K562 (cell line): ENCODE results near the gene LRRC74B. TPM values are rescaled to one million over a fixed set of nuclear protein-coding genes. Genes with fewer than 3 reads are reported as not detected.

ENCODE experiments used
- ATAC-seq: fragments of 200-7000 bp; cut with Tn5 transposase; 3 replicates; pipeline ENCODE4 v1.9.1; 2020; ENCODE audit warnings: moderate library complexity
- BruUV-seq: library from RNA; stranded (reverse); fragments of 400-500 nt; replicated peaks from 2 replicates; lab custom pipeline; 2021; lab: Mats Ljungman, UMichigan
- CTCF ChIA-PET: fragments of 300-600 bp; formaldehyde crosslinking; extraction: SDS; loops from one replicate; lab custom pipeline; 2021; ENCODE audit warnings: low intra/inter-chr PET ratio; lab: Yijun Ruan, JAX
- POLR2A ChIA-PET: fragments of 300-600, 350-650 bp; sonication (Branson Sonifier 250); formaldehyde crosslinking; extraction: SDS; loops from one replicate; lab custom pipeline; 2021; ENCODE audit warnings: antibody characterized with exemption, inconsistent platforms; lab: Yijun Ruan, JAX
- DNase-seq, 4 experiments: peaks; one replicate each; pipeline versions ENCODE4 v3.0.0 to v3.0.0-alpha.2; 2011 to 2018; ENCODE audit warnings: low spot score in 3 of 4, mixed read lengths in 3 of 4; ENCODE audit errors: extremely low read depth in 1 of 4
- FAIRE-seq: peaks from 2 replicates; lab custom pipeline; 2011; peaks lifted over from hg19 to GRCh38; lab: Jason Lieb, UNC
- H2AFZ ChIP-seq: 2 replicates; pipeline ENCODE4 v1.6.0; 2011; ENCODE audit warnings: low read depth, low read length, control low read depth, inconsistent platforms
- H3K27ac ChIP-seq: fragments of 200-600 bp; 3 replicates; pipeline ENCODE4 v1.8.0; 2011; ENCODE audit warnings: low read depth, mild to moderate bottlenecking, control low read depth, inconsistent platforms, low read length, moderate library complexity, mixed read lengths; ENCODE audit errors: extremely low read depth
- H3K27me3 ChIP-seq, 2 experiments: fragments of 300-600 bp in 1 of 2; 2 replicates in 1 of 2; 3 replicates in 1 of 2; pipeline versions ENCODE4 v1.6.0 to v1.8.0; 2011; ENCODE audit warnings: inconsistent platforms in 2 of 2, low read length in 2 of 2, mild to moderate bottlenecking in 1 of 2, mixed read lengths in 1 of 2, moderate library complexity in 1 of 2; ENCODE audit not compliant: control insufficient read depth in 2 of 2, insufficient read depth in 2 of 2
- H3K36me3 ChIP-seq: fragments of 300-600 bp; 3 replicates; pipeline ENCODE4 v1.8.0; 2011; ENCODE audit warnings: mild to moderate bottlenecking, low read length, inconsistent platforms; ENCODE audit not compliant: control insufficient read depth, insufficient read depth
- H3K4me1 ChIP-seq, 2 experiments: fragments of 200-600 bp in 1 of 2; replicated peaks in 1 of 2; 2 replicates in 1 of 2; 3 replicates in 1 of 2; pipeline versions ENCODE4 v1.5.1 to v1.8.0; 2011; ENCODE audit warnings: inconsistent platforms in 2 of 2, low read length in 2 of 2, mild to moderate bottlenecking in 1 of 2, mixed read lengths in 1 of 2, moderate library complexity in 1 of 2; ENCODE audit not compliant: control insufficient read depth in 2 of 2, insufficient read depth in 2 of 2
- H3K4me2 ChIP-seq: 2 replicates; pipeline ENCODE4 v1.6.1; 2011; ENCODE audit warnings: low read length, control low read depth, inconsistent platforms, mixed read lengths; ENCODE audit not compliant: insufficient read depth
- H3K4me3 ChIP-seq: fragments of 200-600 bp; sonication (generic), shearing (Covaris generic); 2 replicates; pipeline ENCODE4 v1.5.1; 2016; ENCODE audit warnings: control low read depth, inconsistent platforms
- H3K79me2 ChIP-seq: fragments of 200-600 bp; 3 replicates; pipeline ENCODE4 v1.8.0; 2011; ENCODE audit warnings: low read length, inconsistent platforms; ENCODE audit not compliant: control insufficient read depth, insufficient read depth
- H3K9ac ChIP-seq, 2 experiments: 2 replicates each; pipeline versions ENCODE4 v1.6.0 to v1.6.1; 2011; ENCODE audit warnings: low read depth in 2 of 2, low read length in 2 of 2, control low read depth in 1 of 2, inconsistent platforms in 1 of 2, mild to moderate bottlenecking in 1 of 2, mixed read lengths in 1 of 2; ENCODE audit not compliant: insufficient read depth in 1 of 2
- H3K9me1 ChIP-seq: one replicate; pipeline ENCODE4 v1.6.0; 2011; ENCODE audit warnings: inconsistent platforms, mild to moderate bottlenecking, low read length, moderate library complexity; ENCODE audit not compliant: control insufficient read depth, insufficient read depth
- H3K9me3 ChIP-seq: replicated peaks from 2 replicates; pipeline ENCODE4 v1.5.1; 2011; ENCODE audit warnings: low read depth, low read length, inconsistent platforms; ENCODE audit not compliant: control insufficient read depth, insufficient read depth
- H4K20me1 ChIP-seq: replicated peaks from 2 replicates; pipeline ENCODE4 v1.6.1; 2011; ENCODE audit warnings: low read length, inconsistent platforms, mixed read lengths; ENCODE audit not compliant: control insufficient read depth, insufficient read depth
- BCL6 ChIP-seq: fragments of 250-450 bp; sonication (Bioruptor Pico); IDR thresholded peaks from 2 replicates; pipeline ENCODE4 v1.4.0; 2020
- C11orf30 ChIP-seq: fragments of 450-650 bp; IDR thresholded peaks from 2 replicates; pipeline ENCODE4 v1.6.1; 2016; ENCODE audit warnings: low read depth, mild to moderate bottlenecking
- SIN3B ChIP-seq: fragments of 450-650 bp; IDR thresholded peaks from 2 replicates; pipeline ENCODE4 v1.6.1; 2017; ENCODE audit warnings: low read depth, mild to moderate bottlenecking, moderate library complexity
- TRIM28 ChIP-seq: fragments of 450-650 bp; IDR thresholded peaks from 2 replicates; pipeline ENCODE4 v1.6.1; 2017
- ZNF311 ChIP-seq: fragments of 250-450 bp; sonication (Bioruptor Pico); IDR thresholded peaks from 2 replicates; pipeline ENCODE4 v1.4.0; 2020; ENCODE audit warnings: mild to moderate bottlenecking, moderate library complexity
- WGBS: fragments of 100-300 bp; shearing (Covaris generic); methylation state at CpG from one replicate; pipeline ENCODE4 v1.1.6; 2016; ENCODE audit warnings: low coverage, mixed read lengths; ENCODE audit not compliant: insufficient coverage; ENCODE audit errors: missing lambda C conversion rate; 5-methylcytosine and 5-hydroxymethylcytosine counted together
- in situ Hi-C: fragments of 300-500 bp; cut with MboI; formaldehyde crosslinking; loops from 4 replicates; pipeline ENCODE4 v1.15.0; 2018; ENCODE audit warnings: inconsistent platforms, mixed read lengths
- intact Hi-C: fragments of 100-400 bp; cut with micrococcal nuclease; formaldehyde crosslinking; loops from 2 replicates; pipeline ENCODE4 v1.14.2; 2022
- polyA plus RNA-seq, 8 experiments: library from polyadenylated mRNA; depleted of rRNA in 4 of 8; stranded (reverse) in 5 of 8; unstranded in 3 of 8; fragments of >200 nt; fragmentation: Nextera tagmentation in 2 of 8; fragmentation: Illumina TruSeq in 1 of 8; extraction: Ambion mirVana in 2 of 8; extraction: Trizol in 1 of 8; gene quantifications; 2 replicates each; pipeline versions ENCODE4 v1.2.1 to v1.2.3, GENCODE V29; 2011 to 2014; ENCODE audit warnings: inconsistent platforms in 1 of 8, missing spikeins in 1 of 8
- total RNA-seq, 7 experiments: library from RNA; depleted of rRNA in 6 of 7; stranded (reverse); fragments of >200 nt in 6 of 7; fragmentation: Illumina TruSeq in 2 of 7; extraction: Trizol in 2 of 7; gene quantifications; 2 replicates each; pipeline versions ENCODE4 v1.2.1 to v1.2.3, GENCODE V29; 2011 to 2021; ENCODE audit warnings: low replicate concordance in 1 of 7
- TF ChIP-seq, protein P1 (sequence below): fragments of 200-600 bp; sonication (generic); IDR thresholded peaks from one replicate; pipeline ENCODE4 v1.6.1; 2012; ENCODE audit warnings: mild to moderate bottlenecking, low read depth, low read length, inconsistent platforms
- TF ChIP-seq, protein P2 (sequence below): fragments of 450-650 bp; IDR thresholded peaks from 2 replicates; pipeline ENCODE4 v1.7.1; 2018; ENCODE audit warnings: mild to moderate bottlenecking, low read depth; ENCODE audit not compliant: partially characterized antibody

The LRRC74B gene
- total and polyA plus RNA-seq, 9 of the 15 experiments (the other 6 are each of a cell fraction or from before 2014, with no cell fraction given) = not detected

DNA sequence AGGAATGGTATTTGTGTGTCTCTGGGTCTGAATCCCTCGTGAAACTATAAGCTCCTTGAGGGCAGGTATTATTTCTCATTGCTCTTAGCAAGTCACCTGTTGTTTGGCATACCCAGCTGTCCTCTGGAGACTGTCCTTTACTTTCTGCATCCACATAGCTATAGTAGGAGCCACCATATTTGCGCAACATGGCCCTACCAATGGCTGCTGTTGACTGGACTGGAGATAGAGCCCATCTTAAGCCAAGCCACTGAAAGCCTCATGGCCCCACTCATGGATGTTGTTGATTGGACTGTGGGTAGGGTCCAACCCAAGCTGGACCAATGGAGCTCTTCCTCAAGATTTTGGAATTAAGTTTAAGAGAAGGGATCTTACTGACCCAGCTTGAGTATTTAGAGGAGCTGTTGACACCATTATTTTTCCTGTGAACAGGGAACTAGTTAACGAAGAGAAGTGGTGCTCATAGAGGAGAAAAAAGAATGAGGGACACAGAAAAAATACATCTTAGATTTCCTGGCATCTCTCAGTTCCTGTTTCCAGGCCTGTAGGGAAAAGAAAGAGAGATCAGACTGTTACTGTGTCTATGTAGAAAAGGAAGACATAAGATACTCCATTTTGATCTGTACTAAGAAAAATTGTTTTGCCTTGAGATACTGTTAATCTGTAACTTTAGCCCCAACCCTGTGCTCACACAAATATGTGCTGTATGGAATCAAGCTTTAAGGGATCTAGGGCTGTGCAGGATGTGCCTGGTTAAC is 47.2 kb downstream of the LRRC74B start:
- H3K9me3 ChIP-seq = 0 out of 2 replicates have a peak, but pooled peaks cover 5% of the 10 kb centered on the region
- FAIRE-seq (no peak), DNase-seq (peak in 1 of 4 experiments; percentile 50), ATAC-seq (no peak)
- POLR2A ChIA-PET = interaction anchor here (0.6 to 1.8 kb wide), 7 partner anchors 9 to 103 kb away, joined by 3 to 10 read pairs (median 4); no protein-coding TSS in a partner anchor
- H3K27me3 ChIP-seq = peaks cover 2 to 9% of the 10 kb centered on the region in 2 experiments; a peak in 3 of 5 replicates
- CTCF ChIA-PET = interaction anchor here (0.6 to 0.7 kb wide), 3 partner anchors 18 to 299 kb away, joined by 3 to 4 read pairs (median 3); partner anchors contain the start of gene THAP7
- no peaks in the 10 kb centered on the region for H3K79me2 ChIP-seq
- H2AFZ ChIP-seq = peak overlapping the region; percentile 42
- H3K9me1 ChIP-seq = no peaks in the 10 kb centered on the region
- no peak overlapping the region; the same call in 2 of the 3 replicates for H3K27ac ChIP-seq
- H4K20me1 ChIP-seq = no peaks in the 10 kb centered on the region
- intact Hi-C loops = no loop called here
- in situ Hi-C loops = loop anchor here (10.0 kb wide), 1 partner anchor 442 kb away; no protein-coding TSS in a partner anchor
- no peak overlapping the region for H3K9ac ChIP-seq
- peaks cover 3 to 15% of the 10 kb centered on the region in 2 experiments; a peak in 3 of 5 replicates for H3K4me1 ChIP-seq
- H3K36me3 ChIP-seq = no peaks in the 10 kb centered on the region
- H3K4me3 ChIP-seq = no peak overlapping the region
- no TSS peak for BruUV-seq
- H3K4me2 ChIP-seq = peak overlapping the region; percentile 13; the same call in 1 of the 2 replicates
- 35% methylated on average over 3 of the region's 3 CpGs for WGBS
- no peak; the same call in 1 of the 2 replicates for TF ChIP-seq BCL6 (CRISPR knock-in tag)
- TF ChIP-seq, protein P1, sequence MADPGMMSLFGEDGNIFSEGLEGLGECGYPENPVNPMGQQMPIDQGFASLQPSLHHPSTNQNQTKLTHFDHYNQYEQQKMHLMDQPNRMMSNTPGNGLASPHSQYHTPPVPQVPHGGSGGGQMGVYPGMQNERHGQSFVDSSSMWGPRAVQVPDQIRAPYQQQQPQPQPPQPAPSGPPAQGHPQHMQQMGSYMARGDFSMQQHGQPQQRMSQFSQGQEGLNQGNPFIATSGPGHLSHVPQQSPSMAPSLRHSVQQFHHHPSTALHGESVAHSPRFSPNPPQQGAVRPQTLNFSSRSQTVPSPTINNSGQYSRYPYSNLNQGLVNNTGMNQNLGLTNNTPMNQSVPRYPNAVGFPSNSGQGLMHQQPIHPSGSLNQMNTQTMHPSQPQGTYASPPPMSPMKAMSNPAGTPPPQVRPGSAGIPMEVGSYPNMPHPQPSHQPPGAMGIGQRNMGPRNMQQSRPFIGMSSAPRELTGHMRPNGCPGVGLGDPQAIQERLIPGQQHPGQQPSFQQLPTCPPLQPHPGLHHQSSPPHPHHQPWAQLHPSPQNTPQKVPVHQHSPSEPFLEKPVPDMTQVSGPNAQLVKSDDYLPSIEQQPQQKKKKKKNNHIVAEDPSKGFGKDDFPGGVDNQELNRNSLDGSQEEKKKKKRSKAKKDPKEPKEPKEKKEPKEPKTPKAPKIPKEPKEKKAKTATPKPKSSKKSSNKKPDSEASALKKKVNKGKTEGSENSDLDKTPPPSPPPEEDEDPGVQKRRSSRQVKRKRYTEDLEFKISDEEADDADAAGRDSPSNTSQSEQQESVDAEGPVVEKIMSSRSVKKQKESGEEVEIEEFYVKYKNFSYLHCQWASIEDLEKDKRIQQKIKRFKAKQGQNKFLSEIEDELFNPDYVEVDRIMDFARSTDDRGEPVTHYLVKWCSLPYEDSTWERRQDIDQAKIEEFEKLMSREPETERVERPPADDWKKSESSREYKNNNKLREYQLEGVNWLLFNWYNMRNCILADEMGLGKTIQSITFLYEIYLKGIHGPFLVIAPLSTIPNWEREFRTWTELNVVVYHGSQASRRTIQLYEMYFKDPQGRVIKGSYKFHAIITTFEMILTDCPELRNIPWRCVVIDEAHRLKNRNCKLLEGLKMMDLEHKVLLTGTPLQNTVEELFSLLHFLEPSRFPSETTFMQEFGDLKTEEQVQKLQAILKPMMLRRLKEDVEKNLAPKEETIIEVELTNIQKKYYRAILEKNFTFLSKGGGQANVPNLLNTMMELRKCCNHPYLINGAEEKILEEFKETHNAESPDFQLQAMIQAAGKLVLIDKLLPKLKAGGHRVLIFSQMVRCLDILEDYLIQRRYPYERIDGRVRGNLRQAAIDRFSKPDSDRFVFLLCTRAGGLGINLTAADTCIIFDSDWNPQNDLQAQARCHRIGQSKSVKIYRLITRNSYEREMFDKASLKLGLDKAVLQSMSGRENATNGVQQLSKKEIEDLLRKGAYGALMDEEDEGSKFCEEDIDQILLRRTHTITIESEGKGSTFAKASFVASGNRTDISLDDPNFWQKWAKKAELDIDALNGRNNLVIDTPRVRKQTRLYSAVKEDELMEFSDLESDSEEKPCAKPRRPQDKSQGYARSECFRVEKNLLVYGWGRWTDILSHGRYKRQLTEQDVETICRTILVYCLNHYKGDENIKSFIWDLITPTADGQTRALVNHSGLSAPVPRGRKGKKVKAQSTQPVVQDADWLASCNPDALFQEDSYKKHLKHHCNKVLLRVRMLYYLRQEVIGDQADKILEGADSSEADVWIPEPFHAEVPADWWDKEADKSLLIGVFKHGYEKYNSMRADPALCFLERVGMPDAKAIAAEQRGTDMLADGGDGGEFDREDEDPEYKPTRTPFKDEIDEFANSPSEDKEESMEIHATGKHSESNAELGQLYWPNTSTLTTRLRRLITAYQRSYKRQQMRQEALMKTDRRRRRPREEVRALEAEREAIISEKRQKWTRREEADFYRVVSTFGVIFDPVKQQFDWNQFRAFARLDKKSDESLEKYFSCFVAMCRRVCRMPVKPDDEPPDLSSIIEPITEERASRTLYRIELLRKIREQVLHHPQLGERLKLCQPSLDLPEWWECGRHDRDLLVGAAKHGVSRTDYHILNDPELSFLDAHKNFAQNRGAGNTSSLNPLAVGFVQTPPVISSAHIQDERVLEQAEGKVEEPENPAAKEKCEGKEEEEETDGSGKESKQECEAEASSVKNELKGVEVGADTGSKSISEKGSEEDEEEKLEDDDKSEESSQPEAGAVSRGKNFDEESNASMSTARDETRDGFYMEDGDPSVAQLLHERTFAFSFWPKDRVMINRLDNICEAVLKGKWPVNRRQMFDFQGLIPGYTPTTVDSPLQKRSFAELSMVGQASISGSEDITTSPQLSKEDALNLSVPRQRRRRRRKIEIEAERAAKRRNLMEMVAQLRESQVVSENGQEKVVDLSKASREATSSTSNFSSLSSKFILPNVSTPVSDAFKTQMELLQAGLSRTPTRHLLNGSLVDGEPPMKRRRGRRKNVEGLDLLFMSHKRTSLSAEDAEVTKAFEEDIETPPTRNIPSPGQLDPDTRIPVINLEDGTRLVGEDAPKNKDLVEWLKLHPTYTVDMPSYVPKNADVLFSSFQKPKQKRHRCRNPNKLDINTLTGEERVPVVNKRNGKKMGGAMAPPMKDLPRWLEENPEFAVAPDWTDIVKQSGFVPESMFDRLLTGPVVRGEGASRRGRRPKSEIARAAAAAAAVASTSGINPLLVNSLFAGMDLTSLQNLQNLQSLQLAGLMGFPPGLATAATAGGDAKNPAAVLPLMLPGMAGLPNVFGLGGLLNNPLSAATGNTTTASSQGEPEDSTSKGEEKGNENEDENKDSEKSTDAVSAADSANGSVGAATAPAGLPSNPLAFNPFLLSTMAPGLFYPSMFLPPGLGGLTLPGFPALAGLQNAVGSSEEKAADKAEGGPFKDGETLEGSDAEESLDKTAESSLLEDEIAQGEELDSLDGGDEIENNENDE = no peak
- TF ChIP-seq TRIM28 = peak; percentile 76; the same call in 1 of the 2 replicates
- TF ChIP-seq C11orf30 = no peak
- no peak for TF ChIP-seq ZNF311 (CRISPR knock-in tag)
- no peak for TF ChIP-seq SIN3B
- TF ChIP-seq, protein P2, sequence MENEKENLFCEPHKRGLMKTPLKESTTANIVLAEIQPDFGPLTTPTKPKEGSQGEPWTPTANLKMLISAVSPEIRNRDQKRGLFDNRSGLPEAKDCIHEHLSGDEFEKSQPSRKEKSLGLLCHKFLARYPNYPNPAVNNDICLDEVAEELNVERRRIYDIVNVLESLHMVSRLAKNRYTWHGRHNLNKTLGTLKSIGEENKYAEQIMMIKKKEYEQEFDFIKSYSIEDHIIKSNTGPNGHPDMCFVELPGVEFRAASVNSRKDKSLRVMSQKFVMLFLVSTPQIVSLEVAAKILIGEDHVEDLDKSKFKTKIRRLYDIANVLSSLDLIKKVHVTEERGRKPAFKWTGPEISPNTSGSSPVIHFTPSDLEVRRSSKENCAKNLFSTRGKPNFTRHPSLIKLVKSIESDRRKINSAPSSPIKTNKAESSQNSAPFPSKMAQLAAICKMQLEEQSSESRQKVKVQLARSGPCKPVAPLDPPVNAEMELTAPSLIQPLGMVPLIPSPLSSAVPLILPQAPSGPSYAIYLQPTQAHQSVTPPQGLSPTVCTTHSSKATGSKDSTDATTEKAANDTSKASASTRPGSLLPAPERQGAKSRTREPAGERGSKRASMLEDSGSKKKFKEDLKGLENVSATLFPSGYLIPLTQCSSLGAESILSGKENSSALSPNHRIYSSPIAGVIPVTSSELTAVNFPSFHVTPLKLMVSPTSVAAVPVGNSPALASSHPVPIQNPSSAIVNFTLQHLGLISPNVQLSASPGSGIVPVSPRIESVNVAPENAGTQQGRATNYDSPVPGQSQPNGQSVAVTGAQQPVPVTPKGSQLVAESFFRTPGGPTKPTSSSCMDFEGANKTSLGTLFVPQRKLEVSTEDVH = no peak
